ENCODE data around the gene NEURL1.

The NEURL1 gene

GRCh38 chr10:103487410-103487708, 6.1 kb upstream of the NEURL1 start:
- no peak for DNase-seq (ENCODE audit: low read depth in 1 of 2, low spot score in 1 of 2)
- in situ Hi-C loops (cut with HindIII; ENCODE audit: low pct_unique_long_range_greater_than_20kb, low sequenced_read_pairs), result no loop called here
- no peak for TF ChIP-seq JUND (IDR thresholded peaks at IDR 0.05; ENCODE audit: low read depth)

- no peak for TF ChIP-seq JUND (IDR thresholded peaks at IDR 0.05; ENCODE audit: low read depth)
- DNase-seq (ENCODE audit: low read depth in 1 of 2, low spot score in 1 of 2), result no peak
- in situ Hi-C loops (cut with HindIII; ENCODE audit: low pct_unique_long_range_greater_than_20kb, low sequenced_read_pairs), result no loop called here
Measured at GRCh38 chr10:103490986-103491314, 2.6 kb upstream of the NEURL1 start.

GRCh38 chr10:103491729-103492364, 1.7 kb upstream of the NEURL1 start:
- TF ChIP-seq JUND (IDR thresholded peaks at IDR 0.05; ENCODE audit: low read depth), result no peak
- in situ Hi-C loops (cut with HindIII; ENCODE audit: low pct_unique_long_range_greater_than_20kb, low sequenced_read_pairs), result no loop called here
- no peak for DNase-seq (ENCODE audit: low read depth in 1 of 2, low spot score in 1 of 2)

- in situ Hi-C loops (cut with HindIII; ENCODE audit: low pct_unique_long_range_greater_than_20kb, low sequenced_read_pairs), result no loop called here
- DNase-seq (ENCODE audit: low read depth in 1 of 2, low spot score in 1 of 2), result no peak
- no peak for TF ChIP-seq JUND (IDR thresholded peaks at IDR 0.05; ENCODE audit: low read depth)
Measured at GRCh38 chr10:103492655-103493261, 747 bp upstream of the NEURL1 start.

GRCh38 chr10:103493916-103494877, 692 bp downstream of the NEURL1 start:
- in situ Hi-C loops (cut with HindIII; ENCODE audit: low pct_unique_long_range_greater_than_20kb, low sequenced_read_pairs), result no loop called here
- TF ChIP-seq JUND (IDR thresholded peaks at IDR 0.05; ENCODE audit: low read depth), result no peak
- DNase-seq (ENCODE audit: low read depth in 1 of 2, low spot score in 1 of 2), result no peak

- no peak for DNase-seq (ENCODE audit: low read depth in 1 of 2, low spot score in 1 of 2)
- in situ Hi-C loops (cut with HindIII; ENCODE audit: low pct_unique_long_range_greater_than_20kb, low sequenced_read_pairs), result no loop called here
- no peak for TF ChIP-seq JUND (IDR thresholded peaks at IDR 0.05; ENCODE audit: low read depth)
Measured at GRCh38 chr10:103495321-103495720, 1.8 kb downstream of the NEURL1 start.

- in situ Hi-C loops (cut with HindIII; ENCODE audit: low pct_unique_long_range_greater_than_20kb, low sequenced_read_pairs), result no loop called here
- no peak for DNase-seq (ENCODE audit: low read depth in 1 of 2, low spot score in 1 of 2)
- TF ChIP-seq JUND (IDR thresholded peaks at IDR 0.05; ENCODE audit: low read depth), result no peak
Measured at GRCh38 chr10:103497161-103497915, 3.8 kb downstream of the NEURL1 start.

GRCh38 chr10:103498936-103499638, 5.6 kb downstream of the NEURL1 start:
- in situ Hi-C loops (cut with HindIII; ENCODE audit: low pct_unique_long_range_greater_than_20kb, low sequenced_read_pairs), result no loop called here
- no peak for DNase-seq (ENCODE audit: low read depth in 1 of 2, low spot score in 1 of 2)
- TF ChIP-seq JUND (IDR thresholded peaks at IDR 0.05; ENCODE audit: low read depth), result no peak

- TF ChIP-seq JUND (IDR thresholded peaks at IDR 0.05; ENCODE audit: low read depth), result no peak
- DNase-seq (ENCODE audit: low read depth in 1 of 2, low spot score in 1 of 2), result no peak
- in situ Hi-C loops (cut with HindIII; ENCODE audit: low pct_unique_long_range_greater_than_20kb, low sequenced_read_pairs), result no loop called here
Measured at GRCh38 chr10:103499881-103500280, 6.4 kb downstream of the NEURL1 start.

- no peak for TF ChIP-seq JUND (IDR thresholded peaks at IDR 0.05; ENCODE audit: low read depth)
- in situ Hi-C loops (cut with HindIII; ENCODE audit: low pct_unique_long_range_greater_than_20kb, low sequenced_read_pairs), result no loop called here
- no peak for DNase-seq (ENCODE audit: low read depth in 1 of 2, low spot score in 1 of 2)
Measured at GRCh38 chr10:103500481-103500880, 7.0 kb downstream of the NEURL1 start.

GRCh38 chr10:103501186-103501585, 7.7 kb downstream of the NEURL1 start:
- TF ChIP-seq JUND (IDR thresholded peaks at IDR 0.05; ENCODE audit: low read depth), result no peak
- no peak for DNase-seq (ENCODE audit: low read depth in 1 of 2, low spot score in 1 of 2)
- in situ Hi-C loops (cut with HindIII; ENCODE audit: low pct_unique_long_range_greater_than_20kb, low sequenced_read_pairs), result no loop called here
